CD8-positive, alpha-beta memory T cell (primary cell): Measurements from ENCODE around the gene RAP1B. TPM values are rescaled to one million over a fixed set of nuclear protein-coding genes. Genes with fewer than 3 reads are reported as not detected.

ENCODE experiments used
- CTCF ChIA-PET: fragments of 350-600 bp; sonication (Branson Sonifier 250); formaldehyde crosslinking; loops from one replicate; lab custom pipeline; 2021; ENCODE audit warnings: antibody characterized with exemption; lab: Charles Lee
- POLR2A ChIA-PET: fragments of 350-600 bp; sonication (Branson Sonifier 250); formaldehyde crosslinking; loops from one replicate; lab custom pipeline; 2021; ENCODE audit warnings: antibody characterized with exemption; lab: Charles Lee
- DNase-seq, 5 donors: peaks; one replicate each; pipeline versions ENCODE4 v3.0.0 to v3.0.0-alpha.2; 2020 to 2022; ENCODE audit warnings: mixed read lengths in 1 of 5
- H3K27ac ChIP-seq: one replicate; pipeline ENCODE4 v1.7.0; 2013; ENCODE audit warnings: low read depth, mild to moderate bottlenecking, low read length, moderate library complexity
- H3K27me3 ChIP-seq: 2 replicates; pipeline ENCODE4 v1.7.0; 2013; ENCODE audit warnings: low read length, mild to moderate bottlenecking; ENCODE audit not compliant: insufficient read depth, poor library complexity, severe bottlenecking
- H3K36me3 ChIP-seq: 2 replicates; pipeline ENCODE4 v1.7.0; 2013; ENCODE audit warnings: mild to moderate bottlenecking, low read length, moderate library complexity; ENCODE audit not compliant: insufficient read depth
- H3K4me1 ChIP-seq: 2 replicates; pipeline ENCODE4 v1.7.0; 2013; ENCODE audit warnings: mild to moderate bottlenecking, low read length, moderate library complexity; ENCODE audit not compliant: insufficient read depth
- H3K4me3 ChIP-seq: 2 replicates; pipeline ENCODE4 v1.7.0; 2013; ENCODE audit warnings: mild to moderate bottlenecking, low read length
- H3K9me3 ChIP-seq: 2 replicates; pipeline ENCODE4 v1.7.0; 2013; ENCODE audit warnings: mild to moderate bottlenecking, low read length
- H3K27ac Mint-ChIP-seq, 8 donors: one replicate each; pipeline ENCODE4 v1.8.0; 2020 to 2021; ENCODE audit warnings: mixed read lengths in 8 of 8, mild to moderate bottlenecking in 6 of 8, inconsistent platforms in 3 of 8, moderate library complexity in 3 of 8
- H3K27me3 Mint-ChIP-seq, 2 donors: one replicate each; pipeline ENCODE4 v1.8.0; 2020 to 2021; ENCODE audit warnings: mixed read lengths in 2 of 2, mild to moderate bottlenecking in 1 of 2, moderate library complexity in 1 of 2
- H3K36me3 Mint-ChIP-seq, 3 donors: one replicate each; pipeline ENCODE4 v1.8.0; 2020 to 2021; ENCODE audit warnings: mixed read lengths in 3 of 3, inconsistent platforms in 1 of 3, mild to moderate bottlenecking in 1 of 3
- H3K4me1 Mint-ChIP-seq, 3 donors: one replicate each; pipeline ENCODE4 v1.8.0; 2020 to 2021; ENCODE audit warnings: mixed read lengths in 3 of 3, inconsistent platforms in 1 of 3, mild to moderate bottlenecking in 1 of 3
- H3K4me3 Mint-ChIP-seq, 7 donors: one replicate each; pipeline ENCODE4 v1.8.0; 2020 to 2021; ENCODE audit warnings: mixed read lengths in 7 of 7, mild to moderate bottlenecking in 6 of 7, moderate library complexity in 4 of 7, inconsistent platforms in 2 of 7
- H3K9me3 Mint-ChIP-seq, 5 donors: one replicate each; pipeline ENCODE4 v1.8.0; 2020 to 2022; ENCODE audit warnings: mixed read lengths in 5 of 5, mild to moderate bottlenecking in 3 of 5, moderate library complexity in 2 of 5, inconsistent platforms in 1 of 5
- polyA plus RNA-seq: library from polyadenylated mRNA; unstranded; fragments of 300-500 nt; fragmentation: Illumina TruSeq; gene quantifications from one replicate; pipeline ENCODE4 v1.2.3, GENCODE V29; 2021
- total RNA-seq, 2 experiments: library from RNA; stranded (reverse); gene quantifications; one replicate each; pipeline ENCODE4 v1.2.3, GENCODE V29; 2021

The RAP1B gene
- total and polyA plus RNA-seq, 3 experiments from 2014 or later, result 271 to 589 (median 281) TPM

DNA sequence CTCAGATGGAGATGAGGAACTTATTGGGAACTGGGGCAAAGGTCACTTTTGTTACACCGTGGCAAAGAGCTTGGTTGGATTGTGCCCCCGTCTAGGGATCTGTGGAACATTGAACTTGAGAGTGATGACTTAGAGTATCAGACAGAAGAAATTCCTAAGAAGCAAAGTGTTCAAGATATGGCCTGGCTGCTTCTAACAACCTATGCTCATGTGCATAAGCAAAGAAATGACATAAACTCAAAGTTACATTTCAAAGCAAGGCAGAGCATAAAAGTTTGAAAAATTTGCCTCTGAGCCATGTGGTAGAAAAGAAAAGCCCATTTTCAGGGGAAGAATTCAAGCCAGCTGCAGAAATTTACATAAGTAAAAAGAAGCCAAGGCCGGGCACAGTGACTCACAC lies 21.5 kb upstream of the RAP1B start:
- Histone ChIP-seq H3K36me3 (no peaks in the 10 kb centered on the region), H3K27ac (no peak overlapping the region), H3K4me1 (peaks cover 46% of the 10 kb centered on the region), H3K27me3 (no peaks in the 10 kb centered on the region), H3K9me3 (peaks cover 12% of the 10 kb centered on the region), H3K4me3 (no peak overlapping the region)
- H3K9me3 Mint-ChIP-seq, result peaks cover 4 to 22% (median 20%) of the 10 kb centered on the region in 5 donors
- H3K27ac Mint-ChIP-seq, result peak overlapping the region in 5 of 8 donors; percentile 24 to 81 (median 70)
- ChIA-PET POLR2A (interaction anchor here (1.2 kb wide), 1 partner anchor 23 kb away, joined by 3 read pairs; no protein-coding TSS in a partner anchor), CTCF (interaction anchor here (1.1 to 2.4 kb wide), 3 partner anchors 15 to 229 kb away, joined by 3 to 7 read pairs (median 5); no protein-coding TSS in a partner anchor)
- H3K4me1 Mint-ChIP-seq, result peaks cover 43 to 55% (median 50%) of the 10 kb centered on the region in 3 donors
- peak overlapping the region in 1 of 7 donors; percentile 2 for H3K4me3 Mint-ChIP-seq
- H3K27me3 Mint-ChIP-seq, result no peaks in the 10 kb centered on the region
- DNase-seq, result no peak
- peaks cover 2 to 12% (median 2%) of the 10 kb centered on the region in 3 donors for H3K36me3 Mint-ChIP-seq

DNA sequence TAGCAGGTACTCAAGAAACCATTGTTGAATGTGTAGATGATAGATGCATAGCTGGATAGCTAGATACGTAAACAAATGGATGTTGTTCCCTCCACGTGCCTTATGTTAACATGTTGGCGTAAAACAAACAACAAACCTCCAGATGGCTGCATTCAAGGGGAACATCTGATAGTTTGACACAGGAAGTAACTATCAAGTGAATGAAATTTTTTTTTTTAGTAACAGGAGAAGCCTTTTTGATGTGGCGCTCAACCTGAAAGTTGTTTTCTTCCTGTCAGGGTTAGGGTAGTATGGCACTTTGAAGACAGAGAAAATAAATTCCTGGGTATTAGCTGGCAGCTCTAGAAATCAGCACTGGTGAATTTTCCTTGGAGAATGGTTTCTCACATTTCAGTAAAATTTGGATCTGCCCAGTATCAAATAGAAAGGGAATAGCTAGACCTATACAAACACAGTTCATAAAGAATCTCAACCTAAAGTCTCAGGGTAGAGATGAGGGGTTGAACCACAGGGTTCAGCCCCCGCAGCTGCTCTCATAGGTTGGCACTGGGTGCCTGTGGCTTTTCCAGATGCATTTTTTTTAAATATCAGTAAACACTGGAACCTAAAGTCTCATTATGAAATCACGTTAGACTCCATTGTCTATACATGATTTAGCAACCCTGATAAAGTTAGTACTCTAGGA lies 18.8 kb upstream of the RAP1B start:
- Histone ChIP-seq H3K36me3 (no peaks in the 10 kb centered on the region), H3K27me3 (no peaks in the 10 kb centered on the region), H3K27ac (no peak overlapping the region), H3K9me3 (peaks cover 12% of the 10 kb centered on the region), H3K4me3 (peak overlapping the region; percentile 27), H3K4me1 (peaks cover 65% of the 10 kb centered on the region)
- Mint-ChIP-seq H3K36me3 (peaks cover 2 to 12% (median 2%) of the 10 kb centered on the region in 3 donors), H3K9me3 (peaks cover 4 to 22% (median 20%) of the 10 kb centered on the region in 5 donors), H3K27me3 (no peaks in the 10 kb centered on the region), H3K4me1 (peaks cover 50 to 64% (median 52%) of the 10 kb centered on the region in 3 donors), H3K27ac (peak overlapping the region; percentile 70 to 97 (median 82)), H3K4me3 (peak overlapping the region; percentile 18 to 71 (median 69))
- ChIA-PET POLR2A (interaction anchor here (0.5 to 2.0 kb wide), 6 partner anchors 14 to 151 kb away, joined by 3 to 11 read pairs (median 4); partner anchors contain the start of gene RAP1B), CTCF (interaction anchor here (1.0 to 1.5 kb wide), 4 partner anchors 10 to 234 kb away, joined by 3 to 5 read pairs (median 4); no protein-coding TSS in a partner anchor)
- DNase-seq, result peak in 3 of 5 donors; percentile 17 to 84 (median 76)

DNA sequence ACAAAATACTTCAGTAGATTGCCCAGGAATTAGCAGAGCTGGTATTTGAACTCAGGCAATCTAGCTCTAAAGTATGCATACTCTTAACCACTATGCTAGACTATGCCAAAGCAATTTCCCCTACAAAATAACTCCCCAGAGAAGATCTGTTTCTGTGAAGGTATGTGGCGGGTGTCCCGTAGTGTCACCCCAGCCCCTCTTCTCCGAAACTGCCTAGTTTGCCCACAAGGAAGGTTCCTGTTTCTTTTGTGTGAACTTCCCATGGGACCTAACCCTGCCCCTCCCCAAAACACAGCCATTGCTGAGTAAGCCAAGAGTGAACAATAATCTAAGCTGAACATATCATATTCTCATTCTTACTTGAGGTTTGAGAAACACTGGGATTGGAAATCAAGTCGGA lies 15.5 kb upstream of the RAP1B start:
- Histone ChIP-seq H3K36me3 (no peaks in the 10 kb centered on the region), H3K27ac (no peak overlapping the region), H3K27me3 (no peaks in the 10 kb centered on the region), H3K9me3 (no peaks in the 10 kb centered on the region), H3K4me3 (no peak overlapping the region), H3K4me1 (peaks cover 66% of the 10 kb centered on the region)
- DNase-seq, result no peak
- Mint-ChIP-seq H3K27me3 (no peaks in the 10 kb centered on the region), H3K4me3 (peak overlapping the region in 1 of 7 donors; percentile 46), H3K36me3 (no peaks in the 10 kb centered on the region), H3K27ac (no peak overlapping the region), H3K4me1 (peaks cover 50 to 69% (median 52%) of the 10 kb centered on the region in 3 donors), H3K9me3 (peaks cover 4 to 11% (median 6%) of the 10 kb centered on the region in 5 donors)
- ChIA-PET CTCF (interaction anchor here (0.6 to 1.5 kb wide), 2 partner anchors 11 to 42 kb away, joined by 3 to 5 read pairs; no protein-coding TSS in a partner anchor), POLR2A (interaction anchor here (1.0 to 2.2 kb wide), 2 partner anchors 8 to 16 kb away, joined by 6 to 14 read pairs; partner anchors contain the start of gene RAP1B)

DNA sequence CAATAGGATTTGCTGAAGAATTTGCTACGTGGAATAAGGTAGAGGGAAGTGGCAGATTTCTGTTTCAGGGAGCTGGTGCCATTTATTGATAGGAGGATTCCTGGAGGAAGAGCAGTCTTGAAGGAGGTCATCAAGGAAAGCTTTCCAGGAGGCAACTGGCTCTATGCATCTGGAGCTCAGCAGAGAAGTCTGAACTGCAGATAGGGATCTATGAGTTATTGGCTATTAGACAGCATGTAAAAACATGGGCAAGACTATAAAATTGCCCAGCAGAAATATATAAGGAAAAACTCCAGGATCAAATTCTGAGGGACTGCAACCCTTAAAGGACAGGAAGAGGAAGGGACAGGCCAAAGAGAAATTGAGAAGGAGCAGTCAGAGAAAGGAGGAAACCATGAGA lies 8.9 kb upstream of the RAP1B start:
- Histone ChIP-seq H3K4me3 (no peak overlapping the region), H3K4me1 (peaks cover 20% of the 10 kb centered on the region), H3K27me3 (no peaks in the 10 kb centered on the region), H3K27ac (no peak overlapping the region), H3K9me3 (no peaks in the 10 kb centered on the region), H3K36me3 (no peaks in the 10 kb centered on the region)
- Mint-ChIP-seq H3K27me3 (no peaks in the 10 kb centered on the region), H3K4me1 (peaks cover 23 to 27% (median 27%) of the 10 kb centered on the region in 3 donors), H3K27ac (peak overlapping the region in 2 of 8 donors; percentile 23 to 34), H3K36me3 (no peaks in the 10 kb centered on the region), H3K9me3 (no peaks in the 10 kb centered on the region), H3K4me3 (no peak overlapping the region)
- CTCF ChIA-PET, result interaction anchor here (1.2 kb wide), 1 partner anchor 10 kb away, joined by 4 read pairs; no protein-coding TSS in a partner anchor
- no peak for DNase-seq
- POLR2A ChIA-PET, result no interaction called here

DNA sequence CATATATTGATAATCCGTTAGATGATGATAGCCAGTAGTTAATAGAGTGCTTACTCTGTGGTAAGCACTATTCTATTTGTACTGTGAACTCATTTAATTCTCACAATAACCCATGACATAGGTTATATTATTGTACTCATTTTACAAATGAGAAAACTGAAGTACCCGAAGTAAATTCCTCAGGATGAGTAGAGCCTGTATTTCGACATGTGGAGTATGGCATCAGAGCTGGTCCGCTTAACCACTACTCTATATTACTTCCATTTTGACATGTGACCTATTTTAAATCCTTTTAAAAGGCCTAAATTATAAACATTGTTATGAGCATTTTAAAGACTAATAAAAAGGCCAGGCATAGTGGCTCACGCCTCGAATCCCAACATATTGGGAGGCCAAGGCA lies 8.0 kb upstream of the RAP1B start:
- H3K4me3 ChIP-seq, result no peak overlapping the region
- ChIA-PET POLR2A (no interaction called here), CTCF (interaction anchor here (1.2 kb wide), 1 partner anchor 11 kb away, joined by 4 read pairs; no protein-coding TSS in a partner anchor)
- Mint-ChIP-seq H3K4me3 (no peak overlapping the region), H3K27ac (peak overlapping the region in 1 of 8 donors; percentile 2), H3K36me3 (no peaks in the 10 kb centered on the region), H3K9me3 (no peaks in the 10 kb centered on the region), H3K4me1 (peaks cover 23 to 29% (median 26%) of the 10 kb centered on the region in 3 donors), H3K27me3 (no peaks in the 10 kb centered on the region)
- no peak overlapping the region for H3K27ac ChIP-seq
- no peaks in the 10 kb centered on the region for H3K27me3 ChIP-seq
- H3K4me1 ChIP-seq, result peaks cover 20% of the 10 kb centered on the region
- DNase-seq, result no peak
- no peaks in the 10 kb centered on the region for H3K36me3 ChIP-seq
- H3K9me3 ChIP-seq, result no peaks in the 10 kb centered on the region

DNA sequence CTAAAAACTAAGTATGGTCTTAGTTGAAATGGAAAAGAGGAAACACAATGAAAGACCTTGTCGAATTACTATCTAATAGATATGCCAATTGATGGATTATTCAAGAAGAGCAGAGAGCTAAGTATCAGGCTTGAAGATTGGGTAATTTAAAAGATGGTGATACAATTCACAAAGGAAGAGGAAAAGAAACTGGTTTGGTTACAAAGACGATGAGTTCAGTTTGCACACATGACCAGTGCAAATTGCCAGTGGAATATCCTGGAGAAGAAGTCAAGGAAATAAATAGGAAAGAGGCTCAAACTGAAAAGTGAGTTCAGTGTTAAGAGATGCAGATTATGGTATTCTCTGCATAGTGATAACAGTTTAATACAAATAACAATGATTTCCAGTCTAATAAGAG lies 2.5 kb upstream of the RAP1B start:
- ChIA-PET CTCF (interaction anchor here (0.9 to 1.7 kb wide), 4 partner anchors 9 to 21 kb away, joined by 3 to 6 read pairs (median 4); no protein-coding TSS in a partner anchor), POLR2A (no interaction called here)
- Mint-ChIP-seq H3K9me3 (no peaks in the 10 kb centered on the region), H3K4me1 (peaks cover 18 to 28% (median 26%) of the 10 kb centered on the region in 3 donors), H3K4me3 (peak overlapping the region in 4 of 7 donors; percentile 9 to 78 (median 22)), H3K27me3 (no peaks in the 10 kb centered on the region), H3K36me3 (peaks cover 0 to 21% (median 0%) of the 10 kb centered on the region in 3 donors), H3K27ac (peak overlapping the region in 4 of 8 donors; percentile 38 to 79 (median 66))
- H3K4me3 ChIP-seq, result no peak overlapping the region
- H3K36me3 ChIP-seq, result no peaks in the 10 kb centered on the region
- H3K9me3 ChIP-seq, result no peaks in the 10 kb centered on the region
- H3K27me3 ChIP-seq, result no peaks in the 10 kb centered on the region
- DNase-seq, result no peak
- H3K27ac ChIP-seq, result no peak overlapping the region
- peaks cover 8% of the 10 kb centered on the region for H3K4me1 ChIP-seq

DNA sequence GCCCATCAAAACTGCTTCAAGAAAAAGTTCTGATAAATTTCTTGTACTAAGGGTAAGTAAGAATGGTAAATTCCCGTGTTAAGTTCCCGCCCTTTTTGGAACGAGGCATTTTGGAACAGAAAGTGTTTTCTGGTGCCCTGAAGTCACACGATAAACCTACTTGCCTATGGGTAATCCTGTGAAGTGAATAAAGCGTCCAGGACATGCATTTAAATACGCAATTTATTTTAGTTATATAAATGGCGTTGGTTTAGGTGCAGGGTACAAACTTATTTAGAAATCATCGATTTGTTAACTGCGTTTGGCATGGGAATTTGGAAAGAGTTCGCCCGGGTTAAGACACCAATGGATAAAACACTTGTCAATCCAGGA lies 715 bp upstream of the RAP1B start:
- Mint-ChIP-seq H3K4me3 (peak overlapping the region; percentile 91 to 96 (median 95)), H3K36me3 (peaks cover 0 to 36% (median 4%) of the 10 kb centered on the region in 3 donors), H3K4me1 (peaks cover 32 to 46% (median 44%) of the 10 kb centered on the region in 3 donors), H3K27ac (peak overlapping the region; percentile 89 to 98 (median 96)), H3K27me3 (no peaks in the 10 kb centered on the region), H3K9me3 (no peaks in the 10 kb centered on the region)
- Histone ChIP-seq H3K27ac (peak overlapping the region; percentile 88), H3K36me3 (no peaks in the 10 kb centered on the region), H3K4me1 (peaks cover 24% of the 10 kb centered on the region), H3K27me3 (no peaks in the 10 kb centered on the region), H3K4me3 (peak overlapping the region; percentile 84), H3K9me3 (no peaks in the 10 kb centered on the region)
- POLR2A ChIA-PET, result interaction anchor here (0.6 to 3.6 kb wide), 23 partner anchors 16 to 278 kb away, joined by 3 to 28 read pairs (median 6); partner anchors contain the start of genes MDM1, MDM2 and SLC35E3
- CTCF ChIA-PET, result interaction anchor here (0.7 to 1.8 kb wide), 7 partner anchors 29 to 251 kb away, joined by 3 to 5 read pairs (median 3); no protein-coding TSS in a partner anchor
- no peak for DNase-seq
